Uterus (tissue), 4 donors: ENCODE data around the gene OR5B2. TPM values are rescaled to one million over a fixed set of nuclear protein-coding genes. Genes with fewer than 3 reads are reported as not detected.

ENCODE experiments used
- DNase-seq, 2 donors: peaks; one replicate each; pipeline ENCODE4 v3.0.0-alpha.2; 2019 to 2020
- H3K27ac ChIP-seq, 2 donors: fragments of 200-600 bp; sonication (generic); 1 replicate in 1 of 2; 2 replicates in 1 of 2; pipeline ENCODE4 v1.5.1; 2016 to 2018
- H3K27me3 ChIP-seq, 2 donors: fragments of 200-600 bp; sonication (generic); one replicate each; pipeline ENCODE4 v1.5.1; 2018 to 2019; ENCODE audit warnings: control low read depth in 1 of 2
- H3K36me3 ChIP-seq, 2 donors: fragments of 200-600 bp; sonication (generic); one replicate each; pipeline ENCODE4 v1.5.1; 2019; ENCODE audit warnings: control low read depth in 1 of 2
- H3K4me1 ChIP-seq, 2 donors: fragments of 200-600 bp; sonication (generic); one replicate each; pipeline ENCODE4 v1.5.1; 2018 to 2019; ENCODE audit warnings: control low read depth in 1 of 2
- H3K4me3 ChIP-seq, 2 donors: fragments of 200-600 bp; sonication (generic); 1 replicate in 1 of 2; 2 replicates in 1 of 2; pipeline ENCODE4 v1.5.1; 2018 to 2019; ENCODE audit warnings: mild to moderate bottlenecking in 1 of 2
- H3K9me3 ChIP-seq, 2 donors: fragments of 200-600 bp; sonication (generic); one replicate each; pipeline ENCODE4 v1.5.1; 2019; ENCODE audit warnings: control low read depth in 1 of 2
- POLR2A ChIP-seq, 2 donors: fragments of 450-650 bp; IDR thresholded peaks; one replicate each; pipeline ENCODE4 v1.6.1; 2016; ENCODE audit warnings: antibody characterized with exemption in 2 of 2, mild to moderate bottlenecking in 1 of 2, moderate library complexity in 1 of 2
- intact Hi-C: fragments of 100-400 bp; cut with DNase I; formaldehyde crosslinking; loops from one replicate; pipeline ENCODE4 v1.15.1; 2023; ENCODE audit warnings: low total_unique reads
- total RNA-seq, 4 donors: library from RNA; depleted of rRNA in 3 of 4; stranded (reverse); fragments of >200 nt in 3 of 4; gene quantifications; one replicate each; pipeline versions ENCODE4 v1.1.0 to v1.2.4, GENCODE V29; 2014 to 2023
- TF ChIP-seq, protein P1 (sequence below), 4 experiments: fragments of 200-600 bp in 2 of 4; fragments of 450-650 bp in 2 of 4; sonication (generic) in 2 of 4; IDR thresholded peaks; one replicate each; pipeline ENCODE4 v1.5.1; 2016 to 2019; ENCODE audit warnings: antibody characterized with exemption in 4 of 4, mild to moderate bottlenecking in 2 of 4, moderate library complexity in 1 of 4
- donor health status: DM: yes; HTN: yes; CAD: no.

OR5B2 gene
- not detected for total RNA-seq

DNA sequence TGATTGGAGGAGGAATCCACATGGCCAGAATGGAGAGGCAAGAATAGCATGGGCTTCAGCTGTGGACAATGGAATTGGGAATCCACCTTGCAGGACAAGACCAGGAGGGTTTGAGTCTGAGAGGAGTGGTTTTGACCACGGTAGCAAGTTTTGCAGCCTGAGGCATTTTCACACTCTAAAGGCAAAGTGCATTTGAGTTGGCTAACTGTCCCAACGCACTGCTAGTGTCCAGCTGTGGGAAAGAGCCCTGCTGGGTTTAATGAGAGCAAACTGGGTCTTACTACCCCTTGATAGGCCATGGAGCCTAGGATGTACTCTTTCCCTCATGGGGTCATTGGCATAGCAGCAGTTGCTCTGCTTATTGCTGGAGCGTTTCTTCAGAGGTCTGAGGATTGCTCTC, at the start of gene OR5B2:
Gene OR5B2 (minus strand): TSS at position 101 of the 400 bp plus-strand sequence. CDS start 4,860 bp downstream, outside the sequence.
- no peaks in the 10 kb centered on the region for H3K36me3 ChIP-seq
- no peaks in the 10 kb centered on the region for H3K9me3 ChIP-seq
- no peak within 1 kb of the TSS for H3K4me3 ChIP-seq
- no peak for TF ChIP-seq POLR2A (IDR thresholded peaks at IDR 0.05)
- TF ChIP-seq, protein P1, sequence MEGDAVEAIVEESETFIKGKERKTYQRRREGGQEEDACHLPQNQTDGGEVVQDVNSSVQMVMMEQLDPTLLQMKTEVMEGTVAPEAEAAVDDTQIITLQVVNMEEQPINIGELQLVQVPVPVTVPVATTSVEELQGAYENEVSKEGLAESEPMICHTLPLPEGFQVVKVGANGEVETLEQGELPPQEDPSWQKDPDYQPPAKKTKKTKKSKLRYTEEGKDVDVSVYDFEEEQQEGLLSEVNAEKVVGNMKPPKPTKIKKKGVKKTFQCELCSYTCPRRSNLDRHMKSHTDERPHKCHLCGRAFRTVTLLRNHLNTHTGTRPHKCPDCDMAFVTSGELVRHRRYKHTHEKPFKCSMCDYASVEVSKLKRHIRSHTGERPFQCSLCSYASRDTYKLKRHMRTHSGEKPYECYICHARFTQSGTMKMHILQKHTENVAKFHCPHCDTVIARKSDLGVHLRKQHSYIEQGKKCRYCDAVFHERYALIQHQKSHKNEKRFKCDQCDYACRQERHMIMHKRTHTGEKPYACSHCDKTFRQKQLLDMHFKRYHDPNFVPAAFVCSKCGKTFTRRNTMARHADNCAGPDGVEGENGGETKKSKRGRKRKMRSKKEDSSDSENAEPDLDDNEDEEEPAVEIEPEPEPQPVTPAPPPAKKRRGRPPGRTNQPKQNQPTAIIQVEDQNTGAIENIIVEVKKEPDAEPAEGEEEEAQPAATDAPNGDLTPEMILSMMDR (IDR thresholded peaks at IDR 0.05): no peak
- intact Hi-C loops: no loop called here
- no peaks in the 10 kb centered on the region for H3K4me1 ChIP-seq
- H3K27ac ChIP-seq: no peak within 1 kb of the TSS
- no peak for DNase-seq
- H3K27me3 ChIP-seq: no peaks in the 10 kb centered on the region

DNA sequence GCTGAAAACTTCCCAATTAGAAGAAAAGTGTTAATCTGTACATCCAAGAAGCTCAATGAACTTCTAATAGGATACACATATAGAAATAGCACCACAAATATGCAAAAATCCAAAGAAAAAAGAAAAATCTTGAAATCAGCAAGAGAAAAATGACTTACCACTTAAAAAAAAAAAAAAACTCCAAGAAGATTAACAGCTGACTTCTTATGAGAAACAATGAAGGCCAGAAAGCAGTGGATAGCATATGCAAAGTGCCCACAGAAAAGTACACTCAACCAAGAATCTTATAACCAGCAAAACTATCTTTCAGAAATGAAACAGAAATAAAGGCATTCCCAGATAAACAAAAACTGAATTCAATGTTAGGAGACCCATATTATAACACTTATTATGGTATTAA, 44.0 kb upstream of the OR5B2 start:
- no peaks in the 10 kb centered on the region for H3K9me3 ChIP-seq
- DNase-seq: no peak
- intact Hi-C loops: no loop called here
- no peaks in the 10 kb centered on the region for H3K4me1 ChIP-seq
- no peak overlapping the region for H3K4me3 ChIP-seq
- H3K27ac ChIP-seq: no peak overlapping the region
- H3K36me3 ChIP-seq: no peaks in the 10 kb centered on the region
- no peaks in the 10 kb centered on the region for H3K27me3 ChIP-seq
- no peak for TF ChIP-seq POLR2A (IDR thresholded peaks at IDR 0.05)
- TF ChIP-seq, protein P1 (IDR thresholded peaks at IDR 0.05): no peak

DNA sequence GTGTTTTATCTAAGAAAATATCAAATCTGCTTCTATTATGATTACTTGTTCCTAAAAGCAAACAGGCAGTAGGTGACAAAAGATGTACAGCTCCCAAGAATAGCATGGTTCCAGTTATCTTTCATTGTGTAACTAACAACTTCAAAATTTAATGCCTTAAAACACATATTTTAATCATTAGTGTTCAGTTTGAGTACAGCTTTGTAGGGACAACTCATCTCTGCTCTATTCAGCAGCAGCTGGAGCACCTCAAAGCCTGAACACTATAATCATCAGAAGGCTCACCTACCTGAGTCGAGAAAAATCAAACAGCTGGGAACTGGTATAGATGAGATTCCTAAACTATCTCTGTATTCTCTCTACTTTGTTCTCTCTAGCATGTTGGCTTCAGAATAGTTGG, 38.4 kb upstream of the OR5B2 start:
- no peak overlapping the region for H3K27ac ChIP-seq

DNA sequence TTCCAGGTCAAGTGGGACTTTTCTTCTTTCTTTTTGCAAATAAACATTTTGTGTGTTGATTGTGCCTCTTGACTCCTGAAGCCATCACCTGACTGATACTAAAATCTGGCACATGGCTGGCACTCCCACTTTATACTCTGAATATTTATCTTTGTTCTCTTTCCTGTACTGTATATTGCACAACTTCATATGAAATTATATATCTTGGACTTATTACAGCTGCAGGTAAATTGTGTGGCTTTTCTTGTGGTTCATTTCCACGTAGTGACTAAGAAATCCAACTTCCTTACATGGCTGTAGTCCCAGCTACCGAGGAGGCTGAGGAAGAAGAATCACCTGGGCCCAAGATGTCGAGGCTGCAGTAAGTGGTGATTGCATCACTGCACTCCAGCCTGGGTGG, 37.8 kb upstream of the OR5B2 start:
- no peak for DNase-seq
- intact Hi-C loops: no loop called here
- no peak for TF ChIP-seq POLR2A (IDR thresholded peaks at IDR 0.05)
- TF ChIP-seq, protein P1 (IDR thresholded peaks at IDR 0.05): no peak
- no peaks in the 10 kb centered on the region for H3K36me3 ChIP-seq
- no peak overlapping the region for H3K27ac ChIP-seq
- no peaks in the 10 kb centered on the region for H3K9me3 ChIP-seq
- no peak overlapping the region for H3K4me3 ChIP-seq
- H3K27me3 ChIP-seq: no peaks in the 10 kb centered on the region
- no peaks in the 10 kb centered on the region for H3K4me1 ChIP-seq

More for the DNA sequence above, 38.4 kb upstream of the OR5B2 start:
- Histone ChIP-seq H3K4me1 (no peaks in the 10 kb centered on the region), H3K36me3 (no peaks in the 10 kb centered on the region), H3K27me3 (no peaks in the 10 kb centered on the region), H3K4me3 (no peak overlapping the region), H3K9me3 (no peaks in the 10 kb centered on the region)
- intact Hi-C loops: no loop called here
- TF ChIP-seq, protein P1 (IDR thresholded peaks at IDR 0.05): no peak
- TF ChIP-seq POLR2A (IDR thresholded peaks at IDR 0.05): no peak
- DNase-seq: no peak

DNA sequence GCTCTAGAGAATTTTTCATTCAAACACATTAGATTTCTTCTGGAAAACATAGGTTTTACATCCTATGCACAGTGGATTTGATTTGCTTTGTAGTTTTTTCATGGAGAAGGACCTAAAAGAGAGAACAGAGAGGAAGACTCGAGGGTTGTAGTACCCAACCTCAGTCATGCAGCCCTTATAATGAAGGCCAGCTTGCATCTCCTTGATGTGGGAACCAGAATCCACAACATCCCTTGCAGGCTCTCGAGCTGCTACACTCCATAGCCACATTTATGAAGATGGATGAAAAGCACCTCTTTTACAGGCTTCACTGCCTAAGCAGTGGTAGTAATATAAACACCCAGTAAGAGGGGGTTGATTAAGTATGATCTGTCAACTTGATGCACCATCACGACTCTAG, 23.7 kb upstream of the OR5B2 start:
- intact Hi-C loops: no loop called here
- Histone ChIP-seq H3K27ac (no peak overlapping the region), H3K27me3 (no peaks in the 10 kb centered on the region), H3K36me3 (no peaks in the 10 kb centered on the region), H3K4me1 (no peaks in the 10 kb centered on the region), H3K9me3 (no peaks in the 10 kb centered on the region), H3K4me3 (no peak overlapping the region)
- no peak for DNase-seq
- TF ChIP-seq, protein P1 (IDR thresholded peaks at IDR 0.05): no peak
- TF ChIP-seq POLR2A (IDR thresholded peaks at IDR 0.05): no peak
